Activated B cell treated with CpG ODN at 0.5 μM for 24 hours (primary cell): ENCODE results near the gene SUN1. TPM values are rescaled to one million over a fixed set of nuclear protein-coding genes. Genes with fewer than 3 reads are reported as not detected.

ENCODE experiments used
- ATAC-seq: fragments of 200-7000 bp; cut with Tn5 transposase; one replicate; pipeline ENCODE4 v1.10.0; 2021; ENCODE audit warnings: low read depth, mild to moderate bottlenecking, moderate library complexity
- CTCF ChIA-PET: fragments of 350-600 bp; sonication (Branson Sonifier 250); formaldehyde crosslinking; loops from one replicate; lab custom pipeline; 2021; ENCODE audit warnings: antibody characterized with exemption; lab: Charles Lee
- POLR2A ChIA-PET: fragments of 350-600 bp; sonication (Branson Sonifier 250); formaldehyde crosslinking; loops from one replicate; lab custom pipeline; 2021; ENCODE audit warnings: antibody characterized with exemption; lab: Charles Lee
- DNase-seq: peaks from one replicate; pipeline ENCODE4 v3.0.0; 2022
- H3K27ac Mint-ChIP-seq: one replicate; pipeline ENCODE4 v1.8.0; 2020; ENCODE audit warnings: mixed read lengths
- H3K27me3 Mint-ChIP-seq: one replicate; pipeline ENCODE4 v1.8.0; 2021; ENCODE audit warnings: mixed read lengths
- H3K36me3 Mint-ChIP-seq: one replicate; pipeline ENCODE4 v1.8.0; 2021; ENCODE audit warnings: low read depth, mixed read lengths
- H3K4me1 Mint-ChIP-seq: one replicate; pipeline ENCODE4 v1.8.0; 2021; ENCODE audit warnings: mixed read lengths
- H3K4me3 Mint-ChIP-seq: one replicate; pipeline ENCODE4 v1.8.0; 2020; ENCODE audit warnings: mild to moderate bottlenecking, mixed read lengths
- H3K9me3 Mint-ChIP-seq: one replicate; pipeline ENCODE4 v1.8.0; 2020; ENCODE audit warnings: mixed read lengths
- intact Hi-C: fragments of 100-400 bp; cut with micrococcal nuclease; formaldehyde crosslinking; loops from one replicate; pipeline ENCODE4 v1.15.1; 2024
- total RNA-seq: library from RNA; stranded (reverse); gene quantifications from 2 replicates; pipeline ENCODE4 v1.2.3, GENCODE V29; 2022
- TF ChIP-seq, protein P1 (sequence below): fragments of 200-600 bp; IDR thresholded peaks from one replicate; pipeline ENCODE4 v1.8.0; 2022; ENCODE audit warnings: antibody characterized with exemption, mild to moderate bottlenecking

The SUN1 gene
- total RNA-seq, 1 donor from 2014 or later, result 119 TPM

DNA sequence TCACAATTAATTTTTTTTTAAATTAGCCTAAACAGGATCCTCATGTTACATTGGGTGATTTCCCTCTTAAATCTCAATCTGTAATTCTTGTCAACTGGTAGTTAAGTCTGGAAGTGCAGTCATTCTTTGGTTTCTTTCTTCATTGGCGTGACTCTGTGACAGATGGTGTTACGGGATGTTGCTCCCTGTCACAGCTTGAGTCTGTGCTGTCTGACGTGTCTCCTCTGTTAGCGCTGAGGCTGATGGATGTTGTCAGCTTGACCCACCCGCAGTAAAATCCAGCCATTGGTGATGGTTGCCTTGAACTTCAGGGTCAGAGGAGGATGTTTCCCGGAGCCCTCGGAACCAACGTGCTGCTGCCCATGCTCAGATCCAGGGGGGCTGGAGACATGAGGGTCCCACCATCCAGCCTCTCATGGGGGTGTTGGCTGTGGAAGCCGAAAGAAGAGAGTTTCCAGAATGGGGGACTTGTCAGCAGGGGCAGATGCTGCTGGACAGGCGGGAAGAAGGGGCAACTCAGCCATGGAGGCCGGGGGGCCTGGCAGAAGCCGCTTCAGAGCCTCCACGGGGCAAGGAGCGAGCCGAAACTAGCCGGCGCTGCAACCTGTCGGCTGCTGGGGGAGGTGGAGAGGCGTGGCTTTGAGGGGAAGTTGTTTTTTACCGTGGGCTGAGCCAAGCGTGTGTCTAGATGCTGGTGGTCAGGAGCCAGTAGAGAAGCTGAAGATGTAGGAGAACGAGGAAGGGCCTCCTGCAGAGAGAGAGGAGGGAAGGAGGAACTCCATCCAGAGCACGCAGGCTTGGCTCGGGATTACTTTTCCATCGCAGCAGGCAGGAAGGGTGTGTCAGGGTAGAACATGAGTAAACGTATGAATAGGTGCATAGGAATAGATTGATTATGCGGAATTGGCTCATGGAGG, 3.5 kb downstream of the SUN1 start:
- ATAC-seq, result no peak
- Mint-ChIP-seq H3K9me3 (no peaks in the 10 kb centered on the region), H3K4me3 (no peak overlapping the region), H3K4me1 (peaks cover 36% of the 10 kb centered on the region), H3K27me3 (no peaks in the 10 kb centered on the region), H3K36me3 (peaks cover 57% of the 10 kb centered on the region), H3K27ac (no peak overlapping the region)
- TF ChIP-seq, protein P1, sequence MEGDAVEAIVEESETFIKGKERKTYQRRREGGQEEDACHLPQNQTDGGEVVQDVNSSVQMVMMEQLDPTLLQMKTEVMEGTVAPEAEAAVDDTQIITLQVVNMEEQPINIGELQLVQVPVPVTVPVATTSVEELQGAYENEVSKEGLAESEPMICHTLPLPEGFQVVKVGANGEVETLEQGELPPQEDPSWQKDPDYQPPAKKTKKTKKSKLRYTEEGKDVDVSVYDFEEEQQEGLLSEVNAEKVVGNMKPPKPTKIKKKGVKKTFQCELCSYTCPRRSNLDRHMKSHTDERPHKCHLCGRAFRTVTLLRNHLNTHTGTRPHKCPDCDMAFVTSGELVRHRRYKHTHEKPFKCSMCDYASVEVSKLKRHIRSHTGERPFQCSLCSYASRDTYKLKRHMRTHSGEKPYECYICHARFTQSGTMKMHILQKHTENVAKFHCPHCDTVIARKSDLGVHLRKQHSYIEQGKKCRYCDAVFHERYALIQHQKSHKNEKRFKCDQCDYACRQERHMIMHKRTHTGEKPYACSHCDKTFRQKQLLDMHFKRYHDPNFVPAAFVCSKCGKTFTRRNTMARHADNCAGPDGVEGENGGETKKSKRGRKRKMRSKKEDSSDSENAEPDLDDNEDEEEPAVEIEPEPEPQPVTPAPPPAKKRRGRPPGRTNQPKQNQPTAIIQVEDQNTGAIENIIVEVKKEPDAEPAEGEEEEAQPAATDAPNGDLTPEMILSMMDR, result no peak
- intact Hi-C loops, result loop anchor here (1.0 kb wide), 1 partner anchor 49 kb away; no protein-coding TSS in a partner anchor
- CTCF ChIA-PET, result interaction anchor here (1.1 kb wide), 1 partner anchor 22 kb away, joined by 3 read pairs; no protein-coding TSS in a partner anchor
- no peak for DNase-seq
- POLR2A ChIA-PET, result interaction anchor here (0.9 to 1.4 kb wide), 2 partner anchors 19 to 38 kb away, joined by 3 read pairs; no protein-coding TSS in a partner anchor

DNA sequence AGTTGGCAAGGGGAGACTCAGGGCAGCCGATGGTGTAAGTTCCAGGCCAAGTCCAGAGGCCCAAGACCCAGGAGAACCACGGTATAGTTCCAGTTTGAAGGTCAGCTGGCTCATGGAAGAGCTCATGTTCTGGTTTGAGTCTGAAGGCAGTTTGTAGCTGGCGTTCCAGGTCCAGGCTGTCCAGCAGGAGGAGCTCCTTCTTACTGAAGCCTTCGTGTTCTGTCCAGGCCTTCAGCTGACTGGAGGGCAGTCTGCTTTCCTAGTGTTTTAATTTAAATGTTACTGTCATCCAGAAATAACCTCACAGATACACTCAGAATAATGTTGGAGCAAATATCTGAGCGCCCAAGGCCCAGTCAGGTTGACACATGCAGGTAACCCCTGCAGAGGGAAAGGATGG, 4.2 kb downstream of the SUN1 start:
- no peak overlapping the region for H3K4me3 Mint-ChIP-seq
- H3K36me3 Mint-ChIP-seq, result peaks cover 59% of the 10 kb centered on the region
- POLR2A ChIA-PET, result interaction anchor here (0.9 to 1.4 kb wide), 2 partner anchors 20 to 37 kb away, joined by 3 read pairs; no protein-coding TSS in a partner anchor
- H3K4me1 Mint-ChIP-seq, result peaks cover 29% of the 10 kb centered on the region
- H3K27ac Mint-ChIP-seq, result no peak overlapping the region
- no peaks in the 10 kb centered on the region for H3K27me3 Mint-ChIP-seq
- no peak for ATAC-seq
- H3K9me3 Mint-ChIP-seq, result no peaks in the 10 kb centered on the region
- intact Hi-C loops, result loop anchor here (1.0 kb wide), 1 partner anchor 50 kb away; no protein-coding TSS in a partner anchor
- CTCF ChIA-PET, result interaction anchor here (1.1 kb wide), 1 partner anchor 23 kb away, joined by 3 read pairs; no protein-coding TSS in a partner anchor
- no peak for DNase-seq
- TF ChIP-seq, protein P1, result no peak

DNA sequence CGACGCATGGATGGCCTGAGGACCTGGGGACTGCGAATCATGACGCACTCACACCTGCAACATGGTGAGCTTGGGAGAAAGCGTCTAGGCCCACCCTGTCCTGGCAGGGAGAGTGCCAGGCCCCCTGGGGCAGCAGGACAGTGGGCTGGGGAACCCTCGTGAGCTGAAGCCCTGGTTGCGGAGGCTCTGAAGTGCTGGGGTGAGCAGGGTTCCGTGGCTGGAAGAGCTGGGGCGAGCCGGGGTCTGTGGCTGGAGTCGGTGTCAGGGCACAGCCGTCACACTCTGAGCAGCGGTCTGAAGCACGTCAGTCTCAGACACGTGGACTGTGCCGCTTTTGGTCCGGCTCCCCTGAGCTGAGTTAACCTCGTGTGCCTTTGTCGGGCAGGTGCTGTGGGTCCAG, 4.7 kb downstream of the SUN1 start:
- Mint-ChIP-seq H3K9me3 (no peaks in the 10 kb centered on the region), H3K27ac (no peak overlapping the region), H3K36me3 (peaks cover 60% of the 10 kb centered on the region), H3K4me3 (no peak overlapping the region), H3K27me3 (no peaks in the 10 kb centered on the region), H3K4me1 (peaks cover 23% of the 10 kb centered on the region)
- ChIA-PET POLR2A (interaction anchor here (0.9 to 1.4 kb wide), 2 partner anchors 21 to 36 kb away, joined by 3 read pairs; no protein-coding TSS in a partner anchor), CTCF (no interaction called here)
- ATAC-seq, result no peak
- no peak for DNase-seq
- intact Hi-C loops, result no loop called here
- TF ChIP-seq, protein P1, result no peak

DNA sequence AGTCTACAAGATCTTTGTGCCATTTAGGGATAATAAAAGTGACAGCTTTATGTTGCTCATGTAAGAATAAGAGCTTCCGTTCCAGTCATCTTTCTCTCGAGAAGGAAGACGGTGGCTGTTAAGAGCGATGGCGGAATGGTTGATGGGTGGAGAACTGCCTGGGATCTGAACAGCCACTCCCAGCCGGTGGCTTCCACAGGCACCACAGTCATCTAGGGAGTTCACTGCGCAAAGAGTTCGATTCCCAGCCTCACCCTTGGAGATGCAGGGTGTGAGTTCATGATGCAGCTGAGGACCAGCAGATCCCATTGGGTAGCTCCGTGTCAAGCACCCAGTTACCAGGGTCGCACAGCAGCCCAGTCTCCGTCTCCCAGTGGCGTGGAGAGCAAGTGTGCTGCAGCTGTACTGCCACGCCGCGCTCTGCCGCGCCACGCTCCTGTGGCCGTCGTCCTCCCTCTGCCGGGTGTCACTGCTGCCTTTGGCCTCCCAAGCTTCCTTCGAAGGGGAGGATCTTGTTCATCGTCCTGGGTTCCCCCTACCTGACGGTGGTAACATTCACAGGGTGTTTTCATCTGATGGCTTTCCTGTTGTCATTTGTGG, 7.8 kb downstream of the SUN1 start:
- ChIA-PET POLR2A (interaction anchor here (0.6 kb wide), 1 partner anchor 151 kb away, joined by 3 read pairs; no protein-coding TSS in a partner anchor), CTCF (no interaction called here)

More for the DNA sequence above, 7.8 kb downstream of the SUN1 start:
- Mint-ChIP-seq H3K4me3 (no peak overlapping the region), H3K4me1 (peaks cover 10% of the 10 kb centered on the region), H3K9me3 (no peaks in the 10 kb centered on the region), H3K27me3 (no peaks in the 10 kb centered on the region), H3K27ac (no peak overlapping the region), H3K36me3 (peaks cover 78% of the 10 kb centered on the region)
- TF ChIP-seq, protein P1, result no peak
- ATAC-seq (no peak), DNase-seq (no peak)
- intact Hi-C loops, result no loop called here
